Lung (tissue), 12 donors: ENCODE data around the gene OTUD5. TPM values are rescaled to one million over a fixed set of nuclear protein-coding genes. Genes with fewer than 3 reads are reported as not detected.

Experiments
- ATAC-seq: fragments of 200-7000 bp; cut with Tn5 transposase; one replicate; pipeline ENCODE4 v1.9.1; 2020; ENCODE audit warnings: moderate number of reproducible peaks; ENCODE audit not compliant: insufficient read depth, low FRiP score
- DNase-seq, 3 donors: peaks; one replicate each; pipeline ENCODE4 v3.0.0-alpha.2; 2013 to 2017
- H3K27ac ChIP-seq, 2 donors: one replicate each; pipeline ENCODE4 v1.5.1; 2013; ENCODE audit warnings: mild to moderate bottlenecking in 2 of 2, moderate library complexity in 2 of 2, control low read depth in 1 of 2, inconsistent platforms in 1 of 2, low read depth in 1 of 2, low read length in 1 of 2
- H3K27me3 ChIP-seq, 3 donors: one replicate each; pipeline ENCODE4 v1.5.1; 2013; ENCODE audit warnings: low read length in 2 of 3; ENCODE audit not compliant: control insufficient read depth in 3 of 3, insufficient read depth in 3 of 3
- H3K36me3 ChIP-seq, 4 donors: one replicate each; pipeline ENCODE4 v1.5.1; 2013; ENCODE audit warnings: low read length in 4 of 4, mild to moderate bottlenecking in 1 of 4, moderate library complexity in 1 of 4; ENCODE audit not compliant: control insufficient read depth in 4 of 4, insufficient read depth in 4 of 4
- H3K4me1 ChIP-seq, 5 donors: one replicate each; pipeline ENCODE4 v1.5.1; 2013; ENCODE audit warnings: low read length in 5 of 5, mild to moderate bottlenecking in 2 of 5, moderate library complexity in 1 of 5; ENCODE audit not compliant: control insufficient read depth in 5 of 5, insufficient read depth in 5 of 5
- H3K4me3 ChIP-seq: one replicate; pipeline ENCODE4 v1.5.1; 2013; ENCODE audit warnings: mild to moderate bottlenecking, control low read depth, moderate library complexity
- H3K9ac ChIP-seq, 2 donors: one replicate each; pipeline ENCODE4 v1.5.1; 2013; ENCODE audit warnings: low read length in 2 of 2, control low read depth in 1 of 2; ENCODE audit not compliant: insufficient read depth in 1 of 2
- H3K9me3 ChIP-seq, 4 donors: one replicate each; pipeline ENCODE4 v1.5.1; 2013; ENCODE audit warnings: low read length in 3 of 4, mild to moderate bottlenecking in 1 of 4, moderate library complexity in 1 of 4; ENCODE audit not compliant: control insufficient read depth in 4 of 4, insufficient read depth in 3 of 4
- CTCF ChIP-seq: IDR thresholded peaks from 2 replicates; pipeline ENCODE4 v1.5.1; 2012; ENCODE audit warnings: mild to moderate bottlenecking; ENCODE audit errors: control extremely low read depth, extremely low read depth
- WGBS, 2 donors: extraction: QIAGEN DNeasy Blood & Tissue Kit; methylation state at CpG; one replicate each; pipeline ENCODE4 v1.1.7; 2013; 5-methylcytosine and 5-hydroxymethylcytosine counted together
- polyA plus RNA-seq, 2 donors: library from polyadenylated mRNA; stranded (reverse); fragments of 200-250 nt; gene quantifications; one replicate each; pipeline ENCODE4 v1.2.1, GENCODE V29; 2013
- total RNA-seq, 2 donors: library from RNA; depleted of rRNA in 1 of 2; stranded (reverse); fragments of >200 nt in 1 of 2; gene quantifications; one replicate each; pipeline ENCODE4 v1.2.1, GENCODE V29; 2014 to 2021
- donor health status: control.
- donor health status: control.
- donor health status: Bipolar disorder and iron deficiency.
- donor health status: healthy.
- donor health status: DM: yes; HTN: yes; CAD: no.

Gene OTUD5
- total and polyA plus RNA-seq, 4 donors: 32.4 to 48.2 (median 35.7) TPM

GRCh38 chrX:48942895-48943294 is 14.5 kb downstream of the OTUD5 start:
- H3K36me3 ChIP-seq: peaks cover 0 to 5% (median 2%) of the 10 kb centered on the region in 4 donors
- 77 to 95% methylated on average over 2 of the region's 2 CpGs for WGBS, 2 donors
- TF ChIP-seq CTCF: no peak
- peak overlapping the region in 1 of 2 donors; percentile 20 for H3K27ac ChIP-seq
- peaks cover 0 to 3% (median 0%) of the 10 kb centered on the region in 3 donors for H3K27me3 ChIP-seq
- peaks cover 0 to 2% (median 0%) of the 10 kb centered on the region in 4 donors for H3K9me3 ChIP-seq
- DNase-seq (no peak), ATAC-seq (no peak)
- peaks cover 0 to 5% (median 0%) of the 10 kb centered on the region in 5 donors for H3K4me1 ChIP-seq
- H3K4me3 ChIP-seq: no peak overlapping the region
- no peak overlapping the region for H3K9ac ChIP-seq

- no peak for TF ChIP-seq CTCF
- Histone ChIP-seq H3K36me3 (peaks cover 0 to 5% (median 3%) of the 10 kb centered on the region in 4 donors), H3K27ac (no peak overlapping the region), H3K9ac (no peak overlapping the region), H3K4me1 (peaks cover 0 to 4% (median 0%) of the 10 kb centered on the region in 5 donors), H3K4me3 (no peak overlapping the region), H3K27me3 (no peaks in the 10 kb centered on the region), H3K9me3 (peaks cover 0 to 2% (median 0%) of the 10 kb centered on the region in 4 donors)
- ATAC-seq (no peak), DNase-seq (no peak)
- 57 to 73% methylated on average over 2 of the region's 2 CpGs for WGBS, 2 donors
These were observed 16.9 kb downstream of the OTUD5 start for GRCh38 chrX:48940404-48940955.

GRCh38 chrX:48939524-48940228 is 17.7 kb downstream of the OTUD5 start:
- peaks cover 0 to 4% (median 0%) of the 10 kb centered on the region in 5 donors for H3K4me1 ChIP-seq

More at GRCh38 chrX:48939524-48940228, 17.7 kb downstream of the OTUD5 start:
- peaks cover 0 to 2% (median 0%) of the 10 kb centered on the region in 4 donors for H3K9me3 ChIP-seq
- peaks cover 0 to 10% (median 4%) of the 10 kb centered on the region in 4 donors for H3K36me3 ChIP-seq
- WGBS, 2 donors: 22 to 60% methylated on average over 3 of the region's 3 CpGs
- DNase-seq (no peak), ATAC-seq (no peak)
- no peaks in the 10 kb centered on the region for H3K27me3 ChIP-seq
- H3K9ac ChIP-seq: no peak overlapping the region
- H3K27ac ChIP-seq: no peak overlapping the region
- H3K4me3 ChIP-seq: no peak overlapping the region
- TF ChIP-seq CTCF: no peak
